K562 (cell line): ENCODE results near the gene MGAT4B. TPM values are rescaled to one million over a fixed set of nuclear protein-coding genes. Genes with fewer than 3 reads are reported as not detected.

Experiments used
- EHMT2 ChIP-seq: fragments of 450-650 bp; IDR thresholded peaks from 2 replicates; pipeline ENCODE4 v1.6.1; 2018; ENCODE audit warnings: antibody characterized with exemption
- HDGF ChIP-seq: fragments of 450-650 bp; IDR thresholded peaks from 2 replicates; pipeline ENCODE4 v1.6.1; 2016
- PBX2 ChIP-seq, 2 experiments: IDR thresholded peaks in 1 of 2; conservative IDR thresholded peaks in 1 of 2; 2 replicates each; pipeline ENCODE4 v1.6.1; 2016; ENCODE audit warnings: low read depth in 2 of 2, mild to moderate bottlenecking in 1 of 2, missing compliant biosample characterization in 1 of 2, missing genetic modification characterization in 1 of 2, moderate library complexity in 1 of 2
- PTRF ChIP-seq: fragments of 450-650 bp; IDR thresholded peaks from 2 replicates; pipeline ENCODE4 v1.6.1; 2016; ENCODE audit warnings: mild to moderate bottlenecking, missing genetic modification characterization, missing compliant biosample characterization
- SREBF2 ChIP-seq: sonication (generic); formaldehyde crosslinking; IDR thresholded peaks from 2 replicates; pipeline ENCODE4 v1.4.0; 2020; ENCODE audit warnings: mild to moderate bottlenecking, missing genetic modification reagents
- TOE1 ChIP-seq, 2 experiments: fragments of 450-650 bp in 1 of 2; sonication (generic) in 1 of 2; formaldehyde crosslinking in 1 of 2; IDR thresholded peaks; 2 replicates each; pipeline versions ENCODE4 v1.7.1 to v1.8.0; 2016 to 2022; ENCODE audit warnings: borderline replicate concordance in 2 of 2, mild to moderate bottlenecking in 2 of 2, antibody characterized with exemption in 1 of 2, inconsistent platforms in 1 of 2, low read depth in 1 of 2, missing genetic modification reagents in 1 of 2, moderate library complexity in 1 of 2
- TRIM28 ChIP-seq: fragments of 450-650 bp; IDR thresholded peaks from 2 replicates; pipeline ENCODE4 v1.6.1; 2017
- XRCC3 ChIP-seq: fragments of 450-650 bp; IDR thresholded peaks from 2 replicates; pipeline ENCODE4 v1.6.1; 2017; ENCODE audit warnings: mild to moderate bottlenecking, moderate library complexity
- XRCC5 ChIP-seq: fragments of 200-400 bp; formaldehyde crosslinking; IDR thresholded peaks from 2 replicates; pipeline ENCODE4 v1.6.1; 2017; ENCODE audit warnings: low read depth, mild to moderate bottlenecking, low read length
- YY1 ChIP-seq, 3 experiments: IDR thresholded peaks; 2 replicates each; pipeline ENCODE4 v1.6.1; 2011; ENCODE audit warnings: low read length in 2 of 3, mild to moderate bottlenecking in 2 of 3, moderate library complexity in 2 of 3, borderline replicate concordance in 1 of 3, control low read depth in 1 of 3, low read depth in 1 of 3; ENCODE audit not compliant: insufficient read depth in 3 of 3, insufficient replicate concordance in 2 of 3, control insufficient read depth in 1 of 3, insufficient read length in 1 of 3; ENCODE audit errors: extremely low read depth in 1 of 3
- ZMIZ1 ChIP-seq, 2 experiments: fragments of 150-350 bp in 1 of 2; IDR thresholded peaks; 2 replicates each; pipeline ENCODE4 v1.6.1; 2012 to 2016; ENCODE audit warnings: low read depth in 2 of 2, low read length in 2 of 2, mild to moderate bottlenecking in 1 of 2, moderate library complexity in 1 of 2
- ZNF282 ChIP-seq: sonication (generic); formaldehyde crosslinking; IDR thresholded peaks from 2 replicates; pipeline ENCODE4 v1.8.1; 2023; ENCODE audit warnings: missing genetic modification reagents
- ZNF316 ChIP-seq: fragments of 450-650 bp; IDR thresholded peaks from 2 replicates; pipeline ENCODE4 v1.6.1; 2016
- polyA plus RNA-seq, 8 experiments: library from polyadenylated mRNA; depleted of rRNA in 4 of 8; stranded (reverse) in 5 of 8; unstranded in 3 of 8; fragments of >200 nt; fragmentation: Nextera tagmentation in 2 of 8; fragmentation: Illumina TruSeq in 1 of 8; extraction: Ambion mirVana in 2 of 8; extraction: Trizol in 1 of 8; gene quantifications; 2 replicates each; pipeline versions ENCODE4 v1.2.1 to v1.2.3, GENCODE V29; 2011 to 2014; ENCODE audit warnings: inconsistent platforms in 1 of 8, missing spikeins in 1 of 8
- total RNA-seq, 7 experiments: library from RNA; depleted of rRNA in 6 of 7; stranded (reverse); fragments of >200 nt in 6 of 7; fragmentation: Illumina TruSeq in 2 of 7; extraction: Trizol in 2 of 7; gene quantifications; 2 replicates each; pipeline versions ENCODE4 v1.2.1 to v1.2.3, GENCODE V29; 2011 to 2021; ENCODE audit warnings: low replicate concordance in 1 of 7
- TF ChIP-seq, protein P1 (sequence below): fragments of 450-650 bp; IDR thresholded peaks from 2 replicates; pipeline ENCODE4 v1.6.1; 2018; ENCODE audit warnings: mild to moderate bottlenecking, low read depth; ENCODE audit not compliant: partially characterized antibody
- TF ChIP-seq, protein P2 (sequence below): fragments of 450-650 bp; IDR thresholded peaks from 2 replicates; pipeline ENCODE4 v1.6.1; 2017; ENCODE audit warnings: antibody characterized with exemption

MGAT4B gene
- total and polyA plus RNA-seq, 9 of the 15 experiments (the other 6 are each of a cell fraction or from before 2014, with no cell fraction given) = 0.34 to 133 (median 75.4) TPM

- TF ChIP-seq ZMIZ1 (IDR thresholded peaks at IDR 0.05; ENCODE audit: low read depth in 2 of 2, low read length in 2 of 2) = no peak
- TF ChIP-seq TOE1 (IDR thresholded peaks at IDR 0.05; ENCODE audit: borderline replicate concordance) = no peak
- no peak for TF ChIP-seq TOE1 (CRISPR knock-in tag; IDR thresholded peaks at IDR 0.05; ENCODE audit: borderline replicate concordance, low read depth)
- TF ChIP-seq, protein P1, sequence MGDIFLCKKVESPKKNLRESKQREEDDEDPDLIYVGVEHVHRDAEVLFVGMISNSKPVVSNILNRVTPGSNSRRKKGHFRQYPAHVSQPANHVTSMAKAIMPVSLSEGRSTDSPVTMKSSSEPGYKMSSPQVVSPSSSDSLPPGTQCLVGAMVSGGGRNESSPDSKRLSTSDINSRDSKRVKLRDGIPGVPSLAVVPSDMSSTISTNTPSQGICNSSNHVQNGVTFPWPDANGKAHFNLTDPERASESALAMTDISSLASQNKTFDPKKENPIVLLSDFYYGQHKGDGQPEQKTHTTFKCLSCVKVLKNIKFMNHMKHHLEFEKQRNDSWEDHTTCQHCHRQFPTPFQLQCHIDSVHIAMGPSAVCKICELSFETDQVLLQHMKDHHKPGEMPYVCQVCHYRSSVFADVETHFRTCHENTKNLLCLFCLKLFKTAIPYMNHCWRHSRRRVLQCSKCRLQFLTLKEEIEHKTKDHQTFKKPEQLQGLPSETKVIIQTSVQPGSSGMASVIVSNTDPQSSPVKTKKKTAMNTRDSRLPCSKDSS = no peak
- no peak for TF ChIP-seq YY1 (IDR thresholded peaks at IDR 0.05; ENCODE audit: borderline replicate concordance in 1 of 3, control insufficient read depth in 1 of 3, extremely low read depth in 1 of 3, insufficient read depth in 3 of 3, insufficient read length in 1 of 3, insufficient replicate concordance in 2 of 3, low read depth in 1 of 3, low read length in 2 of 3)
- no peak for TF ChIP-seq SREBF2 (CRISPR knock-in tag)
- TF ChIP-seq ZNF316 = no peak
- TF ChIP-seq PTRF (tag) = no peak
- no peak for TF ChIP-seq HDGF
- TF ChIP-seq XRCC3 = no peak
- TF ChIP-seq ZNF282 (CRISPR knock-in tag) = no peak
- no peak for TF ChIP-seq PBX2 (CRISPR knock-in tag; IDR thresholded peaks at IDR 0.05; ENCODE audit: low read depth)
- TF ChIP-seq PBX2 (tag; conservative IDR thresholded peaks at IDR 0.05; ENCODE audit: low read depth) = no peak
- no peak for TF ChIP-seq EHMT2
- no peak for TF ChIP-seq TRIM28
- TF ChIP-seq, protein P2, sequence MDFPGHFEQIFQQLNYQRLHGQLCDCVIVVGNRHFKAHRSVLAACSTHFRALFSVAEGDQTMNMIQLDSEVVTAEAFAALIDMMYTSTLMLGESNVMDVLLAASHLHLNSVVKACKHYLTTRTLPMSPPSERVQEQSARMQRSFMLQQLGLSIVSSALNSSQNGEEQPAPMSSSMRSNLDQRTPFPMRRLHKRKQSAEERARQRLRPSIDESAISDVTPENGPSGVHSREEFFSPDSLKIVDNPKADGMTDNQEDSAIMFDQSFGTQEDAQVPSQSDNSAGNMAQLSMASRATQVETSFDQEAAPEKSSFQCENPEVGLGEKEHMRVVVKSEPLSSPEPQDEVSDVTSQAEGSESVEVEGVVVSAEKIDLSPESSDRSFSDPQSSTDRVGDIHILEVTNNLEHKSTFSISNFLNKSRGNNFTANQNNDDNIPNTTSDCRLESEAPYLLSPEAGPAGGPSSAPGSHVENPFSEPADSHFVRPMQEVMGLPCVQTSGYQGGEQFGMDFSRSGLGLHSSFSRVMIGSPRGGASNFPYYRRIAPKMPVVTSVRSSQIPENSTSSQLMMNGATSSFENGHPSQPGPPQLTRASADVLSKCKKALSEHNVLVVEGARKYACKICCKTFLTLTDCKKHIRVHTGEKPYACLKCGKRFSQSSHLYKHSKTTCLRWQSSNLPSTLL = no peak
- TF ChIP-seq XRCC5 = no peak
Measured at GRCh38 chr5:179805529-179806249, 977 bp downstream of the MGAT4B start (continued).
